Activated naive CD8-positive, alpha-beta T cell treated with anti-CD3 and anti-CD28 coated beads, Interleukin-2, amount 10 ng/mL, durations not matched to agents 7 days and 5 days (primary cell): Measurements from ENCODE around the gene HSDL1. TPM values are rescaled to one million over a fixed set of nuclear protein-coding genes. Genes with fewer than 3 reads are reported as not detected.

Source experiments
- total RNA-seq, 2 experiments: library from RNA; stranded (reverse); gene quantifications; one replicate each; pipeline ENCODE4 v1.2.3, GENCODE V29; 2021

Gene HSDL1
- total RNA-seq, 2 experiments from 2014 or later, result 10.7 to 12.5 TPM

Other genes with a start within 250 kb of the HSDL1 start
- 1 to 10 TPM; 6.1 to 7.0 TPM for gene MLYCD, start 246.1 kb downstream of the HSDL1 start, total RNA-seq
- 1 to 10 TPM in 1 of 2 experiments, under 1 TPM in 1; 0.85 to 1.1 TPM for gene OSGIN1, start 191.9 kb downstream of the HSDL1 start, total RNA-seq
- not detected for gene NECAB2, start 176.9 kb downstream of the HSDL1 start, total RNA-seq
- not detected for gene SLC38A8, start 102.4 kb downstream of the HSDL1 start, total RNA-seq
- 10 to 100 TPM; 73.2 to 85.4 TPM for gene MBTPS1, start 28.2 kb downstream of the HSDL1 start, total RNA-seq
- gene DNAAF1, start 131 bp upstream of the HSDL1 start, total RNA-seq, result not detected
- gene TAF1C, start 41.9 kb upstream of the HSDL1 start, total RNA-seq, result 10 to 100 TPM; 69.6 to 70.8 TPM
- not detected for gene ADAD2, start 46.0 kb upstream of the HSDL1 start, total RNA-seq
- not detected for gene KCNG4, start 94.8 kb upstream of the HSDL1 start, total RNA-seq
- not detected for gene WFDC1, start 149.7 kb upstream of the HSDL1 start, total RNA-seq
- gene ATP2C2, start 223.4 kb upstream of the HSDL1 start, total RNA-seq, result not detected